GM18868 (cell line): ENCODE measurements around the gene VMAC.

ENCODE experiments used
- ATAC-seq: cut with Tn5 transposase; IDR thresholded peaks from one replicate; pipeline ENCODE4 v1.9.1; 2021; ENCODE audit warnings: mild to moderate bottlenecking, moderate library complexity; ENCODE audit not compliant: unreplicated experiment

Gene VMAC

GRCh38 chr19:5927441-5927821, 22.8 kb downstream of the VMAC start:
- ATAC-seq: peak; percentile 59

DNA sequence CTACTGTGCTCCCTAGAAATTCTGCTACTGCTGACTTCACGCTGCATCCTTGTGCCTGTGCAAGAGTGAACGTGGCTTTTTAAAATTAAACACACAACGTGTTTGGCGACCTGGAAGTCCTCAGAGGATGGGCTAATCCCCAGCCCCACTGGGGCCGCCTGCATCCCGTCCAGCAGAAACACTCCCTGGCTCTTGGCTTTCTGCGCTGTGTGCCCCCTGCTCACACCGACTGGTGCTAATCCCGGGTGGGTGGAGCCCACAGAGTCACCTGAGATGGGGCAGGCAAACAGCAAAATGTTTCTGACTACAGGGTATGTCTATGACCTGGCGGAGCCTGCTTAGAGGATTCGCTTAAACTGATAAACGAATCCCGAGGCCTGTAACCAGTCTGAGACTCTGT, 24.5 kb downstream of the VMAC start:
- no peak for ATAC-seq

DNA sequence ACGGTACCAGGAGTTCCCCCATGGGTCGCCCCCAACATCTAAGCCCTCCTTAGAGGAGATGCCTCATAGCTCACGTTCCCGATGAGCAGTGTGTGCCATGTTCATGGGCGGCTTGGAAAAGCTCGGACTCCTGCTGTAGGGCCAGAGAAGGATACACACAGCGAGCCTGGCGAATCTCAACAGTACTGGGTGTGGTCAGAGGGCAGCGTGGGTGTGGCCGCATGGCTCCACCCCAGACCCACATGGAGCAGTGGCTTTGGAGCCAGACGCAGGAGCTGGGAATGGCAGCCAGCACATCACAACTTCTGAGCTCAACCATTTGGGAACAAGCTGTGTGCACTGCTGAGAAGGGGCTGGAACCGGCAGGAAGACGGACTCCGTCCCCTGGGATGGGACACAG, 25.0 kb downstream of the VMAC start:
- ATAC-seq: no peak

DNA sequence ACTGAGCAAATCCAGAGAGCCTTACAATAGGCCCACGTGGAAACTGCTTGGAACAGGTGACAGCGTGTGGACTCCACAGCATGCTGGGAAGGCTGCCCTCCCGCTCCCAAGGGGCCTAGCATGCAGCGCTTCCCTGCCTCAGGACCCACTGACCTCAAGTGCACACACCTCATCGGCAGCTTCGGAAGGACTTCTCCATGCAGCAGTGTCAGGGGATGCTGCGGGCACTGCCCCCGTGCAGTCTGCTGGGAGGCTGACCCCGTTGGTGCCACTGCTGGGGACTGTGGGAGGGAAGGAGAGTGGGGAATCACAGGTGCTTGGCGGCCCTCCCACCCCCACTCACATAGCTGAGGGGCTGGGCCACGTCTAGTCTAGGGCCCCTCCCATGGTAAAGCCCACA, 26.6 kb downstream of the VMAC start:
- ATAC-seq: no peak

DNA sequence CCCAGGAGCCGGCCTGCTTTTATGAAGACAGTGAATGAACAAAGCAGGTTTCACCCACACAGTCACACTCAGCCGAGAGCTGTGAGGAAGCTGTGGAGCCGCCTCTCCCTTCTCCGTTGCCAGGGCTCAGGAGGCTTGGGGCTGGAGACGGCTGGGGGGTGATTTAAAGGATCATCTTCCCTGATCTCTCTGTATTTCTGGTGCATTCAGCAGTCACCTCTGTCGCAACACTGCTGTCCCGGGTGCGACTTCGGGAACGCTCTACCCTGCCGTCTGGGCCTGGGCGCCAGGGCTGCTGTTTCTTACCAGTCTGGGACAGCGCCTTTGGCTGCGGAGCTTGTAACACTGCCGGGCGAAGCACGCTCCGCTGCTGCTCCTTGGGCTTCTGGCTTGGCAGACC, 27.5 kb downstream of the VMAC start:
- no peak for ATAC-seq

DNA sequence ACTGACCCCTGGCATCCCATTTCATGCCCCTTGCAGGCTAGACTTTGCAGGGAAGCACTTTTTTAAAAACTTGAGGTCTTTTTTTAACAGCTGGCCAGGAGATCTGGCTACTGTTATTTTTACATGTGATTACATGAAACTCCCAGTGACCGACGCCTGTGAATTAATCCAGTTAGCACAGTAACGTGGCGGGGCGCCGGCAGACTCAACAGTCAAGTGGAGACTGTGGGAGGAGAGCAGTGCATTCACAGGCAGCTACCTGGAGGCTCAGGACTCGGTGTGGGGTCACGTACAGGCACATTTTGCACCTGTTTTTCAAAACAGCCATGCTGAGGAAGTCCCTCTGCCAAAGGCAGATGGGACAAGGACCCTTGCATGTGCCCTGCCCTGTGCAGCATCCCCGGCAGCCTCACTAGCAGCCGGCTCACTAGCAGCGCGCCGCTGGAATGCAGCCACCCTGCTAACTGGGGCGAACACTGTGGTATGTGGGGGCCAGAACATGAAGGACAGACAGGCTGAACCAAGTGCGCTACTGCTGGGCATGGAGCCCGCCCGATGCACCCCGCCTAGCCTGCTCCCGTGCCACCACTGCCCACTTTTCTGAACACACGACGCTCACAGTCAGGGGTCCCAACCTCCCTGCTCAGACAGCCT, 28.1 kb downstream of the VMAC start:
- ATAC-seq: no peak

DNA sequence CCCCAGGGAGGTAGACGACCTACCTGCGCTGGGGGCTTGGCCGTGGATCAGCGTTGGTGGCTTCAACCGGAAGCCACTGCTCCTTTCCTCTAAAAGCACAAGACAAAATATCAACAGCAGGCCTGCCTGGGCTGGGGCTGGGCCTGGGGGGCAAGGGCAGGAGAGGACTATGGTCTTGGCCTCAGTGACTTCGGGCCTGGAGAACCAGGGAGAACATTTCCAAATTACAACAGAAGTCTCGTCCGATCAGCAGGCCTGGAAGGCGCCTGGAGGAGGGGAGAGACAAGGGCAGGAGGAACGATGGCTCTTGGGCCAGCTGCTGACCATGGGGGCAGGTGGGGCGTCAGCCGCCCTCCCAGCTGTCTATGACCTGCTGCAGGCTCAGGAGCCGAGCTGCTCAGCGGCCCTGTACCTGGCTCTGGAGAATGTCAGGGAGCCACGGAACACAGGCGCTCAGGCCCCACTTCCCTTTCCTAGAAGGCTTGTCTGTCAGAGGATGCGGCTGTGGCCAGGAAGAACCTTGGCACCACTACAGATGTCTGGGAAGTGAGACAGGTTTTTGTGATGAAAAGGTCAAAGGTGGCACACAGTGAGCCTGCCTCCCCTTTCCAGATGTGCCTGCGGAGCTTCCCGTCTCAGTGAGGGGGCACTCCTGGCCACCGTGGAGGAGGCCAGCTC, 28.9 kb downstream of the VMAC start:
- ATAC-seq: no peak

DNA sequence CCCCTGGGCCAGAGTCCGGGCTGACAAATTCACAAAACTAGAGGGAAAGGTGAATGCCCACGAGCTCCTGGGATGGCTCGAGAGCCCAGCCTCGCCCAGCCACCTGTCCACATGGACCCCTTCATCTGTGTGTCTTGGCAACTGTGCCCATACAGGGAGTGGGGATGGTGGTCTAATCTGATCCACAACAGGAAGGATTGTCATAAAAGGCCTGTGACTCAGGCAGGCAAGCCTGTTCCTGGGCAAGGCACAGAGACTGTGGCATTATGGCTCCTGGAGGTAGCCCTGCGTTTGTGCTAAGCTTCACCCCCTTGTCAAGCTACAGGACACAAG, 29.4 kb downstream of the VMAC start:
- ATAC-seq: no peak

- ATAC-seq: no peak
These were observed 30.3 kb downstream of the VMAC start for GRCh38 chr19:5934774-5935472.

- ATAC-seq: no peak
These were observed 31.0 kb downstream of the VMAC start for GRCh38 chr19:5935473-5936291.

- ATAC-seq: no peak
These were observed 31.6 kb downstream of the VMAC start for GRCh38 chr19:5936292-5936592.

DNA sequence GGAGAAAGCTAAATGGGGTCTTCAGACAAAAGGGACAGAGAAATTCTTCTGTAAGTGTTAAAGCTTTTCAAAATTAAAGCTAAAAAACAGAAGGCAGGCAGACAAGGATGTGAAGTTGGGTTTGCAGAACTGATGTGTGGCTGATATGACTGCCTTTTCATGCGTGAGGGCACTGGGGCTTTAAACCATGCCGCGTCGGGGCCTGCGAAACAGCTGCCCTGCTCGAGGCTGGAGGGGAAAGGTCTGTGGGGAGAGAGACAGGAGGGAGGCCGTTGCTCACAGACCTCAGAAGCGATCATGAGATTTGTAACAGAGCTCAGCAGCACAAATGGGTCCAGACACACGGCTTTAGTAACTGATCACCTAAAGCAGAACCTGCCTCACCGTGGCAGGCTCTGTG, 32.9 kb downstream of the VMAC start:
- ATAC-seq: no peak

- no peak for ATAC-seq
These were observed 35.9 kb downstream of the VMAC start for GRCh38 chr19:5940260-5941208.

GRCh38 chr19:5941673-5942072, 37.0 kb downstream of the VMAC start:
- ATAC-seq: no peak

GRCh38 chr19:5943045-5943444, 38.4 kb downstream of the VMAC start:
- no peak for ATAC-seq

GRCh38 chr19:5943623-5944022, 39.0 kb downstream of the VMAC start:
- no peak for ATAC-seq

DNA sequence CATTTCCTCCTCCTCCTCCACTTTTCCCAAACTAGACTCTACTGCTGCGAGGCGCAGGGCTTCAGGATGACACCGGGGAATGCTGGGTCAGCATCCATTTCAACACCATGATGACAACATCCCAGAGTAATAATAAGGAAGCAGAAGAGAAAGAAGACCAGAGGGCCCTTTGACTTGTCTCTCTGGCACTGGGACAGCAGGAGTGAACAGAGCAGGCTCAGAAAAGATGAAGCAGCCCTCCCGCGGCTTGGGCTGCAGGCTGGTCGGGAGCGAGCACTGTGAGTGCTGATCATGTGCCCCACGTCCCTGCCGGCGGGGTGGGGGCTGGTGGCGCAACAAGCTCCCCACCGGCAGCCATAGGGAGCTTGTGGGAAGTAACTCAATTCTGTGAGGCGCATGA, 42.8 kb downstream of the VMAC start:
- no peak for ATAC-seq

DNA sequence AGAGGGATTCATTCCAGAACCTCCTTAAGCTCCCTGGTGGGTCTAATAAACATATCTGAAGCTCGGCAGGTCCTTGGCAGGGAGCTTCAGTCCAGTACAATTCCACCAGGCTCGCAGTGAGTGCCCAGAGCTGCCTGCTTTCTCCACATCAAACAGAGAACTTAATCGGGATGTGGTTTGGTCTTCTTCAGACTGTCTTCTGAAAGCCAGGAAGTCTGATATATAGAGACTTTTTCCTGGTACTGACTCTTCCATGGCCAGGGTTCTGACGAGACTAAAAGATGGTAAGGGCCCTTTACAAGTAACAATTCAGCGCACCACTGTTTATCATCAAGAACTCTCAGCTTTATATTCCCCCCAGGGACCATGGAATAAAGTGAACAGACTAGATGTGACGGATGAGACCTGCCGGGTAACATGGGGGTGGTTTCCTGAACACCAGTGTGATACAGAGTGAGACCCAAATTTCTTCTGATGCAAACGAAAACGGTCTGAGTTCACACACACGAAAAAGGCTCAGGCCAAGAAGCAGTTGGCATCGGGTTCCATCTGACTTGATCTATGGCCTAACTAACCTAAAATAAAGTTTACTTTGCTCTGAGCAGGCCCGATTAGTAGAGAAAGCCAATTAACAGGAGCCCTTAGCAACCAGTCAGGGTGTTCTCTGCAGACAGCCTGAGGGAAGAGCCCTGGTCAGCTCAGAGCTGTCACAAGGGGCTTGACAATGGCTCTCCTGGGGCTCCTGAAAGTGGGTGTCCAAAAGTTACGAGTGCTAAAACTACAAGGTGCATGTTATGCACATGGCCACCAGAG, 44.3 kb downstream of the VMAC start:
- ATAC-seq: no peak

GRCh38 chr19:5949792-5950305, 45.2 kb downstream of the VMAC start:
- ATAC-seq: no peak

- ATAC-seq: no peak
These were observed 46.1 kb downstream of the VMAC start for GRCh38 chr19:5950741-5951140.
